Measurements from ENCODE around the gene SGIP1. TPM values are rescaled to one million over a fixed set of nuclear protein-coding genes. Genes with fewer than 3 reads are reported as not detected.

Gene SGIP1
- total and polyA plus RNA-seq, 2 of the 4 experiments (the other 2 are of a cell fraction), result 27.1 to 42.7 TPM

DNA sequence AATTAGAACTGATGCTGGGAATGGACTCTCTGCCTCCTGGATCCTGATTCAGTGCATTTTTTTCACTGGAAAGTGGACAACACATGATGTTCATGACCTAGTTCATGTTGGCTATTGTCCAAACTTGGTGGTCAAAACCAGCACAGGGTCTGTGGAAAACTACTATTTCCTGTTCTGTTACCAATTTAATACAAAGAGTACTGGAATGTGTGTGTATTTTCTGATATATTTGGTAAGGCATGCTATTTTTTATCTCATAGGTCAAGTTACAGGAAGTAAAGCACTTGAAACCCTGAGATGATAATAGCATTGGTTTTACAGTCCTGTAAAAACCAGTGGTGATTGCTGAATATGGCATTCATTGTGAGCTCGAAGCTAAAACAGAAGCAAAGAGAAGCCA, 89.9 kb downstream of the SGIP1 start:
- TF ChIP-seq, protein P1, sequence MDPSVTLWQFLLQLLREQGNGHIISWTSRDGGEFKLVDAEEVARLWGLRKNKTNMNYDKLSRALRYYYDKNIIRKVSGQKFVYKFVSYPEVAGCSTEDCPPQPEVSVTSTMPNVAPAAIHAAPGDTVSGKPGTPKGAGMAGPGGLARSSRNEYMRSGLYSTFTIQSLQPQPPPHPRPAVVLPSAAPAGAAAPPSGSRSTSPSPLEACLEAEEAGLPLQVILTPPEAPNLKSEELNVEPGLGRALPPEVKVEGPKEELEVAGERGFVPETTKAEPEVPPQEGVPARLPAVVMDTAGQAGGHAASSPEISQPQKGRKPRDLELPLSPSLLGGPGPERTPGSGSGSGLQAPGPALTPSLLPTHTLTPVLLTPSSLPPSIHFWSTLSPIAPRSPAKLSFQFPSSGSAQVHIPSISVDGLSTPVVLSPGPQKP (IDR thresholded peaks at IDR 0.05; ENCODE audit: borderline replicate concordance, low read depth, low read length), result no peak
- no peak for TF ChIP-seq SMC3 (IDR thresholded peaks at IDR 0.05; ENCODE audit: low read depth, low read length)
- no peak for TF ChIP-seq CEBPB (IDR thresholded peaks at IDR 0.05; ENCODE audit: low read depth, low read length)
- TF ChIP-seq POLR2A (IDR thresholded peaks at IDR 0.05; ENCODE audit: low read depth, low read length), result no peak
- no peak for TF ChIP-seq MAZ (IDR thresholded peaks at IDR 0.05; ENCODE audit: borderline replicate concordance, low read depth, low read length)
- no peak for TF ChIP-seq BHLHE40 (IDR thresholded peaks at IDR 0.05; ENCODE audit: low read depth, low read length)
- no peak for TF ChIP-seq NFE2L2 (IDR thresholded peaks at IDR 0.05; ENCODE audit: low read depth, low read length)
- TF ChIP-seq, protein P2, sequence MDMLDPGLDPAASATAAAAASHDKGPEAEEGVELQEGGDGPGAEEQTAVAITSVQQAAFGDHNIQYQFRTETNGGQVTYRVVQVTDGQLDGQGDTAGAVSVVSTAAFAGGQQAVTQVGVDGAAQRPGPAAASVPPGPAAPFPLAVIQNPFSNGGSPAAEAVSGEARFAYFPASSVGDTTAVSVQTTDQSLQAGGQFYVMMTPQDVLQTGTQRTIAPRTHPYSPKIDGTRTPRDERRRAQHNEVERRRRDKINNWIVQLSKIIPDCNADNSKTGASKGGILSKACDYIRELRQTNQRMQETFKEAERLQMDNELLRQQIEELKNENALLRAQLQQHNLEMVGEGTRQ (IDR thresholded peaks at IDR 0.05; ENCODE audit: low read depth, low read length), result no peak
- no peak for TF ChIP-seq CTCF (conservative IDR thresholded peaks at IDR 0.05; ENCODE audit: low read depth, low read length)
- no peak for TF ChIP-seq RFX5 (IDR thresholded peaks at IDR 0.05; ENCODE audit: low read depth, low read length)
- TF ChIP-seq CHD1 (IDR thresholded peaks at IDR 0.05; ENCODE audit: low read depth, low read length), result no peak
- TF ChIP-seq RAD21 (IDR thresholded peaks at IDR 0.05; ENCODE audit: low read length), result no peak
- TF ChIP-seq MXI1 (IDR thresholded peaks at IDR 0.05; ENCODE audit: borderline replicate concordance, low read depth, low read length), result no peak
- no peak for TF ChIP-seq MAFK (IDR thresholded peaks at IDR 0.05; ENCODE audit: low read depth, low read length)
- no peak for TF ChIP-seq FOS (IDR thresholded peaks at IDR 0.05; ENCODE audit: low read depth, low read length)
- no peak for TF ChIP-seq RCOR1 (IDR thresholded peaks at IDR 0.05; ENCODE audit: insufficient replicate concordance, low read length)
- Histone ChIP-seq H4K5ac (ENCODE audit: low read depth, low read length) (no peak overlapping the region), H2BK15ac (ENCODE audit: low read depth, low read length) (no peak overlapping the region), H3K4me3 (ENCODE audit: insufficient read depth, low read depth, low read length) (no peak overlapping the region), H3K9me1 (ENCODE audit: insufficient read depth, low read length) (peaks cover 15% of the 10 kb centered on the region), H2AK9ac (replicated peaks; ENCODE audit: low read depth, low read length, poor library complexity) (no peak overlapping the region), H3K4ac (ENCODE audit: low read depth, low read length) (no peak overlapping the region), H2BK5ac (ENCODE audit: low read depth, low read length, poor library complexity, severe bottlenecking) (peak overlapping the region; percentile 75), H3K18ac (ENCODE audit: low read depth, low read length) (peak overlapping the region; percentile 31; the same call in 1 of the 2 replicates), H3K27me3 (ENCODE audit: control insufficient read depth, insufficient read depth, low read length) (no peaks in the 10 kb centered on the region), H2AFZ (replicated peaks; ENCODE audit: low read length, poor library complexity) (no peak overlapping the region), H3K36me3 (ENCODE audit: control insufficient read depth, insufficient read depth, low read length) (peaks cover 24% of the 10 kb centered on the region), H2AK5ac (ENCODE audit: low read depth, low read length) (peak overlapping the region; percentile 80; the same call in 1 of the 2 replicates), H3K4me2 (ENCODE audit: low read depth, low read length) (peak overlapping the region; percentile 27; the same call in 1 of the 2 replicates), H3K56ac (ENCODE audit: extremely low read depth, insufficient read depth, low read length) (no peak overlapping the region), H3K14ac (replicated peaks; ENCODE audit: low read depth, low read length) (no peak overlapping the region; the same call in 1 of the 2 replicates), H2BK120ac (ENCODE audit: low read depth, low read length) (no peak overlapping the region), H4K20me1 (ENCODE audit: insufficient read depth, low read length) (peaks cover 22% of the 10 kb centered on the region; the same call in 1 of the 2 replicates), H2BK20ac (ENCODE audit: low read depth, low read length) (no peak overlapping the region), H3K9me3 (ENCODE audit: control insufficient read depth, insufficient read depth, low read length) (no peaks in the 10 kb centered on the region), H4K8ac (ENCODE audit: low read depth in 2 of 2, low read length in 2 of 2) (no peak overlapping the region; a peak in 3 of 4 replicates), H3K27ac (ENCODE audit: insufficient read depth, low read length) (no peak overlapping the region), H3K4me1 (ENCODE audit: control insufficient read depth, insufficient read depth, low read length) (peaks cover 9% of the 10 kb centered on the region), H3K23ac (ENCODE audit: low read depth, low read length) (no peak overlapping the region), H4K91ac (ENCODE audit: insufficient read depth, low read depth, low read length) (0 out of 2 replicates have a peak overlapping the region, but pooled peaks have one; percentile 49), H3K79me1 (ENCODE audit: low read depth in 1 of 2, low read length in 2 of 2) (peaks cover 36 to 74% of the 10 kb centered on the region in 2 experiments), H3K9ac (ENCODE audit: low read depth, low read length) (no peak overlapping the region)
- intact Hi-C loops (cut with micrococcal nuclease) (no loop called here), dilution Hi-C loops (cut with HindIII; ENCODE audit: low sequenced_read_pairs, unreplicated experiment) (no loop called here), in situ Hi-C loops (cut with MboI; ENCODE audit: low sequenced_read_pairs) (no loop called here)
- DNase-seq (peak; percentile 76), ATAC-seq (ENCODE audit: low read depth) (peak; percentile 15; the same call in 1 of the 2 replicates)
- WGBS, 2 experiments (ENCODE audit: extremely low coverage in 2 of 2, insufficient read length in 1 of 2), result no CpG with 5 or more reads among the region's 1 CpG
- CTCF ChIA-PET, result interaction anchor here (0.6 kb wide), 1 partner anchor 97 kb away, joined by 3 read pairs; no protein-coding TSS in a partner anchor
- POLR2A ChIA-PET (ENCODE audit: unreplicated experiment), result no interaction called here
- no TSS peak for BruUV-seq (replicated peaks)

Data from IMR-90 (cell line).